Endodermal cell (in vitro differentiated cells): ENCODE results near the gene NARS2. TPM values are rescaled to one million over a fixed set of nuclear protein-coding genes. Genes with fewer than 3 reads are reported as not detected.

Experiments
- DNase-seq: peaks from one replicate; pipeline ENCODE4 v3.0.0-alpha.2; 2017
- H3K27ac ChIP-seq: 2 replicates; pipeline ENCODE4 v1.5.1; 2013; ENCODE audit warnings: mild to moderate bottlenecking, low read depth, low read length, moderate library complexity
- H3K27me3 ChIP-seq: 2 replicates; pipeline ENCODE4 v1.6.1; 2013; ENCODE audit warnings: mild to moderate bottlenecking, low read length, moderate library complexity; ENCODE audit not compliant: insufficient read depth, control insufficient read depth, poor library complexity, severe bottlenecking
- H3K36me3 ChIP-seq: 2 replicates; pipeline ENCODE4 v1.7.0; 2013; ENCODE audit warnings: mild to moderate bottlenecking, low read length, moderate library complexity; ENCODE audit not compliant: control insufficient read depth, insufficient read depth
- H3K4me1 ChIP-seq: one replicate; pipeline ENCODE4 v1.7.0; 2013; ENCODE audit warnings: low read length; ENCODE audit not compliant: control insufficient read depth, insufficient read depth
- H3K4me3 ChIP-seq: 2 replicates; pipeline ENCODE4 v1.5.1; 2013; ENCODE audit warnings: mild to moderate bottlenecking, low read length, moderate library complexity
- H3K9ac ChIP-seq: 2 replicates; pipeline ENCODE4 v1.6.1; 2013; ENCODE audit warnings: mild to moderate bottlenecking, low read length, moderate library complexity; ENCODE audit not compliant: poor library complexity, severe bottlenecking; ENCODE audit errors: extremely low read depth
- H3K9me3 ChIP-seq: 2 replicates; pipeline ENCODE4 v1.6.1; 2013; ENCODE audit warnings: mild to moderate bottlenecking, low read length, moderate library complexity; ENCODE audit not compliant: control insufficient read depth
- H3K27ac Mint-ChIP-seq: 2 replicates; pipeline ENCODE4 v1.8.0; 2020; ENCODE audit warnings: mixed read lengths
- H3K27me3 Mint-ChIP-seq: 2 replicates; pipeline ENCODE4 v1.8.0; 2021; ENCODE audit warnings: mild to moderate bottlenecking, mixed read lengths; ENCODE audit not compliant: insufficient read depth
- H3K36me3 Mint-ChIP-seq: 2 replicates; pipeline ENCODE4 v1.8.0; 2020; ENCODE audit warnings: low read depth, mixed read lengths
- H3K4me1 Mint-ChIP-seq: 2 replicates; pipeline ENCODE4 v1.8.0; 2020; ENCODE audit warnings: mixed read lengths
- H3K4me3 Mint-ChIP-seq: 2 replicates; pipeline ENCODE4 v1.8.0; 2020; ENCODE audit warnings: mild to moderate bottlenecking, moderate library complexity, mixed read lengths
- H3K9me3 Mint-ChIP-seq: 2 replicates; pipeline ENCODE4 v1.8.0; 2020; ENCODE audit warnings: mild to moderate bottlenecking, mixed read lengths
- CTCF ChIP-seq: fragments of 200-600 bp; sonication (generic); conservative IDR thresholded peaks from 2 replicates; pipeline ENCODE4 v1.5.0; 2021; ENCODE audit warnings: antibody characterized with exemption, mild to moderate bottlenecking
- WGBS, 2 experiments: methylation state at CpG; one replicate each; pipeline versions ENCODE4 v1.1.5 to v1.1.7; 2013; ENCODE audit warnings: missing lambda C conversion rate in 2 of 2, mixed read lengths in 1 of 2; ENCODE audit not compliant: insufficient coverage in 1 of 2, insufficient read length in 1 of 2; 5-methylcytosine and 5-hydroxymethylcytosine counted together
- total RNA-seq, 2 donors: library from RNA; stranded (reverse); fragmentation: NEBNext Ultra II Directional in 1 of 2; extraction: Animal tissue kit (Norgen Biotek cat#: 25700) in 1 of 2; gene quantifications; 2 replicates in 1 of 2; 3 replicates in 1 of 2; pipeline ENCODE4 v1.2.1, GENCODE V29; 2021

The NARS2 gene
- total RNA-seq, 2 donors from 2014 or later = 45.8 to 53.7 TPM

GRCh38 chr11:78403781-78404180 lies 170.9 kb downstream of the NARS2 start:
- Mint-ChIP-seq H3K9me3 (peaks cover 17% of the 10 kb centered on the region), H3K27ac (no peak overlapping the region), H3K27me3 (peaks cover 4% of the 10 kb centered on the region), H3K4me1 (peaks cover 13% of the 10 kb centered on the region), H3K36me3 (peaks cover 26% of the 10 kb centered on the region), H3K4me3 (no peak overlapping the region)
- H3K27me3 ChIP-seq = no peaks in the 10 kb centered on the region
- H3K4me3 ChIP-seq = no peak overlapping the region
- H3K9me3 ChIP-seq = peaks cover 16% of the 10 kb centered on the region
- no peaks in the 10 kb centered on the region for H3K4me1 ChIP-seq
- no peak for DNase-seq
- WGBS, 2 experiments = 100% methylated on average over 1 of the region's 2 CpGs
- no peak for TF ChIP-seq CTCF
- H3K36me3 ChIP-seq = peaks cover 39% of the 10 kb centered on the region
- no peak overlapping the region for H3K27ac ChIP-seq
- H3K9ac ChIP-seq = no peak overlapping the region

- TF ChIP-seq CTCF = no peak
- no peak for DNase-seq
- H3K4me3 ChIP-seq = peak overlapping the region; percentile 24
Measured at GRCh38 chr11:78402847-78403246, 171.8 kb downstream of the NARS2 start.

GRCh38 chr11:78400702-78401101 lies 174.0 kb downstream of the NARS2 start:
- Histone ChIP-seq H3K4me1 (peaks cover 4% of the 10 kb centered on the region), H3K9ac (no peak overlapping the region), H3K36me3 (peaks cover 23% of the 10 kb centered on the region), H3K27ac (no peak overlapping the region), H3K27me3 (no peaks in the 10 kb centered on the region), H3K4me3 (no peak overlapping the region), H3K9me3 (peaks cover 11% of the 10 kb centered on the region)
- Mint-ChIP-seq H3K27ac (no peak overlapping the region), H3K9me3 (no peaks in the 10 kb centered on the region), H3K4me3 (no peak overlapping the region), H3K4me1 (peaks cover 34% of the 10 kb centered on the region), H3K36me3 (peaks cover 9% of the 10 kb centered on the region), H3K27me3 (peaks cover 10% of the 10 kb centered on the region)
- 91 to 100% methylated on average over 2 to 3 of the region's 3 CpGs for WGBS, 2 experiments
- no peak for DNase-seq
- no peak for TF ChIP-seq CTCF

More at GRCh38 chr11:78402847-78403246, 171.8 kb downstream of the NARS2 start:
- H3K9me3 ChIP-seq = peaks cover 11% of the 10 kb centered on the region
- Mint-ChIP-seq H3K27me3 (peaks cover 8% of the 10 kb centered on the region), H3K4me3 (no peak overlapping the region), H3K36me3 (peaks cover 20% of the 10 kb centered on the region), H3K9me3 (peaks cover 13% of the 10 kb centered on the region), H3K27ac (no peak overlapping the region), H3K4me1 (peaks cover 19% of the 10 kb centered on the region)
- 95 to 100% methylated on average over 1 to 3 of the region's 3 CpGs for WGBS, 2 experiments
- no peaks in the 10 kb centered on the region for H3K4me1 ChIP-seq
- H3K9ac ChIP-seq = no peak overlapping the region
- no peak overlapping the region for H3K27ac ChIP-seq
- H3K36me3 ChIP-seq = peaks cover 36% of the 10 kb centered on the region
- H3K27me3 ChIP-seq = no peaks in the 10 kb centered on the region
